SU-DHL-6 (cell line): Measurements from ENCODE around the gene C2CD3.
"Not testable (repeated sequence)": the region's sequence is repeated elsewhere in the genome, so short reads cannot be mapped to it uniquely, and the experiment has no call there.

Experiments used
- H2AFZ ChIP-seq: fragments of 200-600 bp; sonication (generic); 2 replicates; pipeline ENCODE4 v1.6.1; 2014; ENCODE audit warnings: low read depth, mild to moderate bottlenecking, moderate library complexity, mixed read lengths, antibody characterized with exemption, low read length; ENCODE audit not compliant: severe bottlenecking
- H3F3A ChIP-seq: fragments of 200-600 bp; shearing (Covaris generic); 2 replicates; pipeline ENCODE4 v1.6.0; 2016; ENCODE audit warnings: antibody characterized with exemption, mild to moderate bottlenecking; ENCODE audit not compliant: insufficient read depth
- H3K27ac ChIP-seq: fragments of 200-600 bp; sonication (generic); 2 replicates; pipeline ENCODE4 v1.5.1; 2016; ENCODE audit warnings: low read depth, mild to moderate bottlenecking, low read length, moderate library complexity, mixed read lengths
- H3K27me3 ChIP-seq: fragments of 200-600 bp; sonication (generic), shearing (Covaris generic); 2 replicates; pipeline ENCODE4 v1.6.0; 2014; ENCODE audit warnings: mild to moderate bottlenecking, low read length
- H3K36me3 ChIP-seq: fragments of 200-600 bp; sonication (generic); 2 replicates; pipeline ENCODE4 v1.6.1; 2014; ENCODE audit warnings: mild to moderate bottlenecking, low read length, mixed read lengths
- H3K4me2 ChIP-seq: fragments of 300-600, 200-600 bp; shearing (Covaris generic), sonication (generic); 2 replicates; pipeline ENCODE4 v1.6.0; 2014; ENCODE audit warnings: low read length, low read depth, mild to moderate bottlenecking; ENCODE audit not compliant: poor library complexity, severe bottlenecking
- H3K4me3 ChIP-seq: fragments of 200-600 bp; sonication (generic); 2 replicates; pipeline ENCODE4 v1.5.1; 2014; ENCODE audit warnings: antibody characterized with exemption, low read length, mild to moderate bottlenecking, mixed read lengths; ENCODE audit not compliant: insufficient read depth, poor library complexity, severe bottlenecking
- H3K79me2 ChIP-seq: fragments of 200-600 bp; sonication (generic); 2 replicates; pipeline ENCODE4 v1.6.1; 2014; ENCODE audit warnings: mild to moderate bottlenecking, low read length, moderate library complexity; ENCODE audit not compliant: insufficient read depth
- H3K9ac ChIP-seq: fragments of 200-600 bp; sonication (generic); 2 replicates; pipeline ENCODE4 v1.7.0; 2014; ENCODE audit warnings: mild to moderate bottlenecking, low read length
- H3K9me2 ChIP-seq: fragments of 200-600 bp; sonication (generic); replicated peaks from 2 replicates; pipeline ENCODE4 v1.6.1; 2014; ENCODE audit warnings: low read length; ENCODE audit not compliant: insufficient read depth
- H3K9me3 ChIP-seq: fragments of 200-600 bp; sonication (generic); 2 replicates; pipeline ENCODE4 v1.6.1; 2014; ENCODE audit warnings: low read length, mixed read lengths; ENCODE audit not compliant: insufficient read depth
- H4K20me1 ChIP-seq: fragments of 200-600 bp; sonication (generic); 2 replicates; pipeline ENCODE4 v1.6.1; 2014; ENCODE audit warnings: low read depth, mild to moderate bottlenecking, antibody characterized with exemption, low read length, moderate library complexity, mixed read lengths
- EZH2phosphoT487 ChIP-seq: fragments of 200-600 bp; sonication (generic), shearing (Covaris generic); conservative IDR thresholded peaks from 2 replicates; pipeline ENCODE4 v1.6.1; 2018; ENCODE audit warnings: mild to moderate bottlenecking, antibody characterized with exemption, low read length, moderate library complexity, mixed read lengths
- TF ChIP-seq, protein P1 (sequence below): fragments of 200-600 bp; sonication (generic); IDR thresholded peaks from one replicate; pipeline ENCODE4 v1.5.1; 2017; ENCODE audit warnings: antibody characterized with exemption, mild to moderate bottlenecking, low read length, moderate library complexity; ENCODE audit not compliant: insufficient read depth, poor library complexity, severe bottlenecking

C2CD3 gene

DNA sequence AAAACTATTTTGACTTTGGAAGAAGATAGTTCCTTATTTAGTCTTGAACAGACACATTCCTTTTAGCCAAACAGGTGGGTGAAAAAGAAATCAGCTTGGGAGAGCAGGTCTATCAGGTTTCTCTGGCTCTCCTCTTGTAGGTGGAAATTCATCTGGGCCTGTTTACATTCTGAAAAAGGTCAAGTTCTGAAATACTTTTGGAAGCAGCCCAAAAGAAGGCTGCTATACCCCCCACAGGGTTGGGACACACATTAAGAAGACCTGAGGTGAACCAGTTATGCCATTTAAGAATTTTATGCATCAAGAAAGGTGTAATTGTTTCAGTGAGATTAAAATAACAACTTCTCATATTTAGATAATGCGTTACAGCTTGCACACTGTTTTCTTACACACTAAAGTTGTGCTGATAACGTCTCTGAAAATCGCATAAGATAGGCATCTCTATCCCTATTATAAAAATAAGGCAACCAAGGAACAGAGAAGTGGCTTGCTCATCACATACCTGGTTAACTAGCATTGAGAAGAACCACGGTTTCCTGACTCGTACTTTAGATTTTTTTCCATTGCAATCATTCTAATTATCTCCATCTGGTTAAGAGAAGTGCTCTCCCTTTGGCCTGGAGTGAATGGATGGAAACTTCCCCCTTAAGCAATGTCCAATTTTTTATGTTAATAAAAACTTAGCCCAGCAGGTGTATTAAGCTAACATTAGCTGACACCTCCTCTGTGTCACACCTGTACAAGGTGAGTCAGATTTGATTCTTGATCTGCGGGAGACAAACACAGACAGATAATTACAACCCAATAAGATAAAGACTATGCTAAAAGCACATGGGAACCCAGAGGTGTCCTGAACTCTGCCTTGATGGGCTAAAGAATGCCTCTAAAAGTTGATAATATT is 101.4 kb downstream of the C2CD3 start:
- TF ChIP-seq EZH2phosphoT487, result no peak
- TF ChIP-seq, protein P1, sequence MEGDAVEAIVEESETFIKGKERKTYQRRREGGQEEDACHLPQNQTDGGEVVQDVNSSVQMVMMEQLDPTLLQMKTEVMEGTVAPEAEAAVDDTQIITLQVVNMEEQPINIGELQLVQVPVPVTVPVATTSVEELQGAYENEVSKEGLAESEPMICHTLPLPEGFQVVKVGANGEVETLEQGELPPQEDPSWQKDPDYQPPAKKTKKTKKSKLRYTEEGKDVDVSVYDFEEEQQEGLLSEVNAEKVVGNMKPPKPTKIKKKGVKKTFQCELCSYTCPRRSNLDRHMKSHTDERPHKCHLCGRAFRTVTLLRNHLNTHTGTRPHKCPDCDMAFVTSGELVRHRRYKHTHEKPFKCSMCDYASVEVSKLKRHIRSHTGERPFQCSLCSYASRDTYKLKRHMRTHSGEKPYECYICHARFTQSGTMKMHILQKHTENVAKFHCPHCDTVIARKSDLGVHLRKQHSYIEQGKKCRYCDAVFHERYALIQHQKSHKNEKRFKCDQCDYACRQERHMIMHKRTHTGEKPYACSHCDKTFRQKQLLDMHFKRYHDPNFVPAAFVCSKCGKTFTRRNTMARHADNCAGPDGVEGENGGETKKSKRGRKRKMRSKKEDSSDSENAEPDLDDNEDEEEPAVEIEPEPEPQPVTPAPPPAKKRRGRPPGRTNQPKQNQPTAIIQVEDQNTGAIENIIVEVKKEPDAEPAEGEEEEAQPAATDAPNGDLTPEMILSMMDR, result no peak
- Histone ChIP-seq H3K27ac (no peak overlapping the region), H3K36me3 (peaks cover 17% of the 10 kb centered on the region), H3K9me3 (no peaks in the 10 kb centered on the region), H3K27me3 (no peaks in the 10 kb centered on the region), H4K20me1 (no peaks in the 10 kb centered on the region), H3K4me3 (no peak overlapping the region), H3K79me2 (no peaks in the 10 kb centered on the region), H2AFZ (no peak overlapping the region), H3F3A (0 out of 2 replicates have a peak, but pooled peaks cover 3% of the 10 kb centered on the region), H3K9ac (no peak overlapping the region), H3K9me2 (no peaks in the 10 kb centered on the region), H3K4me2 (no peak overlapping the region)

DNA sequence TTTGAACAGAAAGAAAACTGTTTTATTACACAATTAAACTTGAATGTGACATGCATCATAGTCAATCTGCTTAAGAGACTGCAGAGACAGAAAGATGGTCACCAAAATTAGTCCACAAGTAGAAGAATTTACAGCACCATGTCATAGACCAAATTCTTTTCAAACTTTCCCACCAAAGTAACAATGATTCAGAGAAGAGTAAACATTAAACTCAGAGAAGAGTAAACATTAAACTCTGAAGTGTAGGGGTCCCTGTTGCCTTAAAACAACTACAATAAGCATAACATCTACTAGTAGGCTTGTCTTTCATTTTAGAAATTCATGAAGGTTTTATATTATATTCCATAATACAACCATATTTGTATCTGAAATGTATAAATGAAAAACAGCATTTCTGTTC is 104.1 kb downstream of the C2CD3 start:
- not testable (repeated sequence) for H3K79me2 ChIP-seq, H3K9ac ChIP-seq, H3K4me3 ChIP-seq, H3F3A ChIP-seq, H3K36me3 ChIP-seq, H3K27ac ChIP-seq, H3K9me2 ChIP-seq, H3K9me3 ChIP-seq, H2AFZ ChIP-seq, H3K27me3 ChIP-seq, H4K20me1 ChIP-seq, H3K4me2 ChIP-seq

DNA sequence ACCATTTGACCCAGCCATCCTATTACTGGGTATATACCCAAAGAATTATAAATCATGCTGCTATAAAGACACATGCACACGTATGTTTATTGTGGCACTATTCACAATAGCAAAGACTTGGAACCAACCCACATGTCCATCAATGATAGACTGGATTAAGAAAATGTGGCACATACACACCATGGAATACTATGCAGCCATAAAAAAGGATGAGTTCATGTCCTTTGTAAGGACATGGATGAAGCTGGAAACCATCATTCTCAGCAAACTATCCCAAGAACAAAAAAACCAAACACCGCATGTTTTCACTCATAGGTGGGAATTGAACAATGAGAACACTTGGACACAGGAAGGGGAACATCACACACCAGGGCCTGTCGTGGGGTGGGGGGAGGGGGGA is 105.3 kb downstream of the C2CD3 start:
- H3K9ac ChIP-seq, H3K79me2 ChIP-seq, H3K4me3 ChIP-seq, H3K27me3 ChIP-seq, H3K36me3 ChIP-seq, H3K9me3 ChIP-seq, H3K4me2 ChIP-seq, H2AFZ ChIP-seq, H3F3A ChIP-seq, H3K9me2 ChIP-seq, H3K27ac ChIP-seq, H4K20me1 ChIP-seq: not testable (repeated sequence)

DNA sequence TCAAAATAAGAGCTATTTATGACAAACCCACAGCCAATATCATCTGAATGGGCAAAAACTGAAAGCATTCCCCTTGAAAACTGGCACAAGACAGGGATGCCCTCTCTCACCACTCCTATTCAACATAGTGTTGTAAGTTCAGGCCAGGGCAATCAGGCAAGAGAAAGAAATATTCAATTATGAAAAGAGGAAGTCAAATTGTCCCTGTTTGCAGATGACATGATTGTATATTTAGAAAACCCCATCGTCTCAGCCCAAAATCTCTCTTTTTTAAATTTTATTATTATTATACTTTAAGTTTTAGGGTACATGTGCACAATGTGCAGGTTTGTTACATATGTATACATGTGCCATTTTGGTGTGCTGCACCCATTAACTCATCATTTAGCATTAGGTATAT is 107.2 kb downstream of the C2CD3 start:
- not testable (repeated sequence) for H3K4me3 ChIP-seq, H3K4me2 ChIP-seq, H3F3A ChIP-seq, H4K20me1 ChIP-seq, H3K27me3 ChIP-seq, H3K79me2 ChIP-seq, H3K27ac ChIP-seq, H3K9ac ChIP-seq, H3K9me3 ChIP-seq, H3K36me3 ChIP-seq, H2AFZ ChIP-seq, H3K9me2 ChIP-seq

DNA sequence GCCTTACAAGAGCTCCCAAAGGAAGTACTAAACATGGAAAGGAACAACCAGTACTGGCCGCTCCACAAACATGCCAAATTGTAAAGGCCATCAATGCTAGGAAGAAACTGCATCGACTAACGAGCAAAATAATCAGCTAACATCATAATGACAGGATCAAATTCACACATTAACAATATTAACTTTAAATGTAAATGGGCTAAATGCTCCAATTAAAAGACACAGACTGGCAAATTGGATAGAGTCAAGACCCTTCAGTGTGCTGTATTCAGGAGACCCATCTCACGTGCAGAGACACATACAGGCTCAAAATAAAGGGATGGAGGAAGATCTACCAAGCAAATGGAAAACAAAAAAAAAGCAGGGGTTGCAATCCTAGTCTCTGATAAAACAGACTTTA is 109.2 kb downstream of the C2CD3 start:
- H3K27ac ChIP-seq, H2AFZ ChIP-seq, H4K20me1 ChIP-seq, H3F3A ChIP-seq, H3K79me2 ChIP-seq, H3K4me3 ChIP-seq, H3K27me3 ChIP-seq, H3K9me3 ChIP-seq, H3K36me3 ChIP-seq, H3K9ac ChIP-seq, H3K9me2 ChIP-seq, H3K4me2 ChIP-seq: not testable (repeated sequence)
